Bronchial epithelial cell (primary cell): ENCODE measurements around the gene C11orf91. TPM values are rescaled to one million over a fixed set of nuclear protein-coding genes. Genes with fewer than 3 reads are reported as not detected.

Experiments
- DNase-seq: peaks from one replicate; pipeline ENCODE4 v3.0.0-alpha.2; 2010; ENCODE audit warnings: low read depth
- FAIRE-seq: peaks from 2 replicates; lab custom pipeline; 2011; peaks lifted over from hg19 to GRCh38; lab: Jason Lieb, UNC
- H3K27me3 ChIP-seq: 2 replicates; pipeline ENCODE4 v1.5.1; 2011; ENCODE audit warnings: low read length; ENCODE audit not compliant: control insufficient read depth, insufficient read depth
- H3K36me3 ChIP-seq: 2 replicates; pipeline ENCODE4 v1.5.1; 2011; ENCODE audit warnings: low read length; ENCODE audit not compliant: control insufficient read depth, insufficient read depth
- H3K4me3 ChIP-seq: 2 replicates; pipeline ENCODE4 v1.5.1; 2011; ENCODE audit warnings: mild to moderate bottlenecking, low read depth, low read length, control low read depth
- total RNA-seq: library from RNA; depleted of rRNA; stranded (reverse); fragments of >200 nt; gene quantifications from 2 replicates; pipeline ENCODE4 v1.2.1, GENCODE V29; 2014
- TF ChIP-seq, protein P1 (sequence below): IDR thresholded peaks from 2 replicates; pipeline ENCODE4 v1.5.1; 2011; ENCODE audit warnings: mild to moderate bottlenecking, moderate library complexity, low read length, control low read depth, inconsistent platforms; ENCODE audit not compliant: insufficient read depth, severe bottlenecking

C11orf91 gene
- total RNA-seq, 1 donor from 2014 or later: not detected

- TF ChIP-seq, protein P1, sequence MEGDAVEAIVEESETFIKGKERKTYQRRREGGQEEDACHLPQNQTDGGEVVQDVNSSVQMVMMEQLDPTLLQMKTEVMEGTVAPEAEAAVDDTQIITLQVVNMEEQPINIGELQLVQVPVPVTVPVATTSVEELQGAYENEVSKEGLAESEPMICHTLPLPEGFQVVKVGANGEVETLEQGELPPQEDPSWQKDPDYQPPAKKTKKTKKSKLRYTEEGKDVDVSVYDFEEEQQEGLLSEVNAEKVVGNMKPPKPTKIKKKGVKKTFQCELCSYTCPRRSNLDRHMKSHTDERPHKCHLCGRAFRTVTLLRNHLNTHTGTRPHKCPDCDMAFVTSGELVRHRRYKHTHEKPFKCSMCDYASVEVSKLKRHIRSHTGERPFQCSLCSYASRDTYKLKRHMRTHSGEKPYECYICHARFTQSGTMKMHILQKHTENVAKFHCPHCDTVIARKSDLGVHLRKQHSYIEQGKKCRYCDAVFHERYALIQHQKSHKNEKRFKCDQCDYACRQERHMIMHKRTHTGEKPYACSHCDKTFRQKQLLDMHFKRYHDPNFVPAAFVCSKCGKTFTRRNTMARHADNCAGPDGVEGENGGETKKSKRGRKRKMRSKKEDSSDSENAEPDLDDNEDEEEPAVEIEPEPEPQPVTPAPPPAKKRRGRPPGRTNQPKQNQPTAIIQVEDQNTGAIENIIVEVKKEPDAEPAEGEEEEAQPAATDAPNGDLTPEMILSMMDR: no peak
- Histone ChIP-seq H3K27me3 (no peaks in the 10 kb centered on the region), H3K36me3 (peaks cover 2% of the 10 kb centered on the region), H3K4me3 (no peak overlapping the region)
- no peak for FAIRE-seq
- DNase-seq: peak; percentile 75
Observed at GRCh38 chr11:33703788-33704187, 3.2 kb upstream of the C11orf91 start.

GRCh38 chr11:33703234-33703633, 2.6 kb upstream of the C11orf91 start:
- H3K4me3 ChIP-seq: no peak overlapping the region
- DNase-seq (no peak), FAIRE-seq (no peak)
- TF ChIP-seq, protein P1: no peak
- H3K36me3 ChIP-seq: peaks cover 2% of the 10 kb centered on the region
- H3K27me3 ChIP-seq: no peaks in the 10 kb centered on the region

DNA sequence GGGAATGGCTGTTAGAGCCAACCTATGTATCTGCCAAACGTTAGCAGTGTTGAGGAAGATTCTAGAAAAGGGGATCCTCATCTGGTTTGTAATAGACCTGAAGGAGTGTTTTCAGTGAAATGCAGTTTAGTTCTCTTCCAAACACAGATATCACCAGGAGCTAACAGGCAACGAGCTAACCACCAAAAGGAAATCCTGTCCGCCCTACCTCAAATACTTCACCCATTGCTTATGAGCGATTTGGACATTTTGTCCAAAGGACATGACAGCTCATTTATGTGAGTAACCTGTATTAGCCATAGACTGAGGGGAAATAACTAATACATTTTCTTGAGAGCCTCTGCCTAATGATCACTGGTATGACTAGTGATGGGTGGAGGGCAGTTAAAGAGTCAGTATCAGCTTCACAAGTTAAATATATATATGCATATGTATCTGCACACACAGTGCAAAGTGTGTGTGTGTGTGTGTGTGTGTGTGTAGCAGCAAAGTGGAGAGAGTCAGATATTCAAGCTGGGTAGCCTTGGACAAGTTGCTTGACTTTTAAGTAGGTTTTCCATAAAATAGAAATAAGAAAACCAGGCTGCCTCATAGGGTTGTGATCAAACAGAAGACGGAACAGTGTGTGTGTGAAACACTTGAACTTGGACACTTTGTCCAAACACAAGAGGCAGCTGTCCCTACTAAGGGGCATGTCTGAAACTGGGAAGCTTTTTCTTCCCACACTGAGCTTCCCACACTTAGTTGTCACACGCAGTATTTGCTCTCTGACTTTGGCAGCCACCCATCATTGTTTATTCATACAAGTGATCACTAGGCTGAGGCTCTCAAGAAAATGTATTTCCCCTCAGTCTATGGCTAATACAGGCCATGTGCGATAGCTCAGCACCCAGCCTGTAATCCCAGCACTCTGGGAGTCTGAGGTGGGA, 940 bp upstream of the C11orf91 start:
- no peaks in the 10 kb centered on the region for H3K36me3 ChIP-seq
- DNase-seq (peak; percentile 94), FAIRE-seq (no peak)
- H3K27me3 ChIP-seq: no peaks in the 10 kb centered on the region
- peak overlapping the region; percentile 47 for H3K4me3 ChIP-seq
- TF ChIP-seq, protein P1: no peak

GRCh38 chr11:33700063-33700501, 544 bp downstream of the C11orf91 start:
- Histone ChIP-seq H3K27me3 (no peaks in the 10 kb centered on the region), H3K4me3 (no peak overlapping the region)

DNA sequence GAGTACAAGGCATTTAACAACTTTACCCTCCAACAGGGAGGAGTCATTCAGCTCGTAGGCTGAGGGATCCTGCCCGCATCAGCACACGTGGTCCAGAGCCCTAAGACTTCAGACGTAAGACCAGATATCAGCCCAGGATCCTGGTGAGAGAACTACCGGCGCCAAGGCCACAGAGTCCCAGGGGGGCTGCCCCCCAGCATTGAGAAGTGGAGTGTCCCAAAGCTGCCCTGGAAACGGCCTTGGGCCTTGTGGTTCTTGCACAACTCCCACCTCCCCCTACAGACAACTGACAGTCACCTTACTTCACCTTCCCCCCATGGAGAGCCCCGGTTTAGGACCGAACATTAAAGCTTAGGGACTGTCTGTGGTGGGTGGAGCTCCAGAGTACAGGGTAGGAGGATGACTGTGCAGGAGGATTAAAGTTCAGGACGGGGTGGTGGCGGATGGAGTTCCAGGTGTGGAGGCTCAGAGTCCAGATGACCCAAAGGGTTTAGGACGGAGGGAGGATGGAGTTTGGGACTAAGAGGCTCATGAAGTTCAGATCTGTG, 1.0 kb downstream of the C11orf91 start:
- Histone ChIP-seq H3K27me3 (no peaks in the 10 kb centered on the region), H3K36me3 (no peaks in the 10 kb centered on the region), H3K4me3 (no peak overlapping the region)
- TF ChIP-seq, protein P1: no peak
- FAIRE-seq: no peak
- no peak for DNase-seq

More at GRCh38 chr11:33700063-33700501, 544 bp downstream of the C11orf91 start:
- FAIRE-seq (no peak), DNase-seq (no peak)
- no peaks in the 10 kb centered on the region for H3K36me3 ChIP-seq
- TF ChIP-seq, protein P1: no peak
